ENCODE measurements around the gene PRDM10.

The PRDM10 gene

DNA sequence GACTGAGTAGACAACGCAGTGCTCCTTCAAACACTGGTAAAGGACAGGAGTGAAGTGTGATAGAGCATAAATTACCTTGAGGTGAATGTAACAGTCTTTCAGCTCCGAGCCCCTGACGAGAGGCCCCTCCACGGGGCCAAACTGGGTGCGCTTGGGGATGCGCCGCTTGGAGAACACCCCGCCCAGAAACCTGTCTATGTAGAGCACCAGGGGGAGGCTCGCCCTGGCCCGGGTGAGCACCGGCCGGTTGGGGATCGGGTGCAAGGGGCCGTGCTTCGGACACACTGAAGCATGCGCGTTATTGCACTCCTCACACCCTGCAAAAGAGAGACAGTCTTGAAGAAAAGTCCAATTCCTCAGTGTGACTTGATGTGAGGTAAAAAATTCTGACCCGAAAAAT is 57.9 kb downstream of the PRDM10 start:
- DNase-seq (ENCODE audit: low spot score) = no peak
- TF ChIP-seq CTCF (IDR thresholded peaks at IDR 0.05; ENCODE audit: extremely low read depth, insufficient read depth, missing control alignments) = no peak
- in situ Hi-C loops (cut with MboI; ENCODE audit: low pct_unique_long_range_greater_than_20kb, low sequenced_read_pairs, unreplicated experiment) = no loop called here

GRCh38 chr11:129943036-129943435 is 59.6 kb downstream of the PRDM10 start:
- no peak for TF ChIP-seq CTCF (IDR thresholded peaks at IDR 0.05; ENCODE audit: extremely low read depth, insufficient read depth, missing control alignments)
- DNase-seq (ENCODE audit: low spot score) = no peak
- in situ Hi-C loops (cut with MboI; ENCODE audit: low pct_unique_long_range_greater_than_20kb, low sequenced_read_pairs, unreplicated experiment) = no loop called here

GRCh38 chr11:129939510-129939909 is 63.1 kb downstream of the PRDM10 start:
- in situ Hi-C loops (cut with MboI; ENCODE audit: low pct_unique_long_range_greater_than_20kb, low sequenced_read_pairs, unreplicated experiment) = no loop called here
- no peak for TF ChIP-seq CTCF (IDR thresholded peaks at IDR 0.05; ENCODE audit: extremely low read depth, insufficient read depth, missing control alignments)
- DNase-seq (ENCODE audit: low spot score) = no peak

- DNase-seq (ENCODE audit: low spot score) = no peak
- TF ChIP-seq CTCF (IDR thresholded peaks at IDR 0.05; ENCODE audit: extremely low read depth, insufficient read depth, missing control alignments) = no peak
- in situ Hi-C loops (cut with MboI; ENCODE audit: low pct_unique_long_range_greater_than_20kb, low sequenced_read_pairs, unreplicated experiment) = no loop called here
Observed at GRCh38 chr11:129938764-129939163, 63.9 kb downstream of the PRDM10 start.

DNA sequence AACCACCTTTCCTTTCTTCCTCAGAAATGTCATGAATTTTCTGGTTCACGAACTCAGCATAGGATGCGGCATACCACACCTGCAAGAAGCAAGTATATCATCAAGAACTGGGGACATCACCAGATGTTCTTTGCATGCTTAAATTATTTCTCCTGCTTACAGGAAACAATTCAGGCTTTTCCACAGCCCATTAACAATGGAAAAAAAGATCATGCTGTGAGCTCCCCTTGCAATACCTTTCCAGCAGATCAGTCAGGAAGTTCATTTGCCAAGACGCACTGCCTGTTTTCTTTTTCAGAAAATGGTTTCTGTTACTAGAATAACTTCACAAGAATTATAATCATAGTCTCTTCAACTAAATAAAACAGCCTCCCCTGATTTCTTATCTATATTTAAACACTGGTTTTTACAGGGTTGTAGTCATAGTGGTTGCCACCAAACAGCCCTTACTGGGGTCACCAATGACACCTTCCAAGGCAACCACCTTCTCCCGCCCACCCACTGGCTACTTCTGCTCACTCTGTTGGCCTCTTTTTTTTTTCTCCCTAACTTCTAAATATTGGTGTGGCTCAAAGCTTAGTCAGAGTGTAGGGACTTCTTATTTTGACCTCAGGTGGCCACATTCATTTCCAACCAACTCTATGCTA is 64.9 kb downstream of the PRDM10 start:
- DNase-seq (ENCODE audit: low spot score) = no peak
- in situ Hi-C loops (cut with MboI; ENCODE audit: low pct_unique_long_range_greater_than_20kb, low sequenced_read_pairs, unreplicated experiment) = no loop called here
- no peak for TF ChIP-seq CTCF (IDR thresholded peaks at IDR 0.05; ENCODE audit: extremely low read depth, insufficient read depth, missing control alignments)

DNA sequence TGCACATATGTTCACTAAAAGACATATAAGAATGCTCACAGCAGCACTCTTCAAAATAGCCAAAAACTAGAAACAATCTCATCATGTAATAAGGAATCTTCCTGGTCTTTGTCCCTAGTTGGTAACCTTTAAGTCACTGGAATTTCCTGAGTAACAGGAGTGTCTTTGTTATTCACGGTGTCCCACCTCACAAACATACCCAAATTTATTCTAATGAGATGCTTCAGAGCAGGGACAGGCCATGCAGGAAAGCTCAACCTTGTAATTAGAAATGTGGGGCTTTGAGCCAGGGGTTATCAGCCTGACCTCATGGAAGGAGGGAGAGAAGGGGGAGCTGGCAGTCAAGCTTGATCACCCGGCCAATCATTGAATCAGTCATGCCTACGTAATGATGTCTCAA is 66.9 kb downstream of the PRDM10 start:
- no peak for DNase-seq (ENCODE audit: low spot score)
- TF ChIP-seq CTCF (IDR thresholded peaks at IDR 0.05; ENCODE audit: extremely low read depth, insufficient read depth, missing control alignments) = no peak
- in situ Hi-C loops (cut with MboI; ENCODE audit: low pct_unique_long_range_greater_than_20kb, low sequenced_read_pairs, unreplicated experiment) = no loop called here

All from GM13977 (cell line).